Eye (tissue), 1 donor: Measurements from ENCODE around the gene MVD.

Experiments
- DNase-seq: peaks from one replicate; pipeline ENCODE4 v3.0.0-alpha.2; 2015

Gene MVD

DNA sequence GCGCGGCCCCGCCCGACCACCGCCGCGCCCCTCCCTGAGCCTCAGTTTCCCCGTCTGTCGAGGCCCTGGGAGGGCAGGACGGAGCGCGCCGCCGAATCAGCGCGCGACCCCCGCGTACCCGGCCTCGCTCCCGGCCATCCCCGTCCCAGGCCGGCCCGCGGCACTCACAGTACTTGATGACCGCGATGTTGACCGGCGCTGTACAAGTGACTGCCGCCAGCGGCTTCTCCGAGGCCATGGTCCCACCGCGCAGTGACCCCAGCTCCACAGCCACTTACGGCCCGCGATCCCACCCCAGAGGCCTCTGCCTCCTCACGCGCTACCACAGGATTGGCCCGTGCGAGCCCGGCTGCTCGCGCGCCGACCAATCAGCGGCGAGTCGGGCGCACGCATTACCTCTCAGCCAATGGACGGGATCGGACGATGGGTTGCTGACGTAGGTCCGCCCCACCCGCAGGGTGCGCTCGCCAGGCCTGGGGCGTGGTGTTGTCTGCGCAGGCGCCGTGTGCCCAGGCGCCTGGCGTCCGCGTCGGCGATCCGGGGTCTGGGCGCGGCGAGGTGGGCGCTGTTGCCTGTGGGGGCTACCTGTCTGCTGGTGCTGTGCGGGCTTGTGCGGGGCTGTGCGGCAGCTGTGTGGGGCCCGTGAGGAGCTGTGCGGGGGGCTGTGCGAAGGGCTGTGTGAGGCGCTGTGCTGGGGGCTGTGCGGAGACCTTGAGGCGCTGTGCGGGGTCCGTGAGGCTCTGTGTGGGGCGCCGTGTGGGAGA, at the start of gene MVD:
TSS of gene MVD (minus strand) at position 249 of the 764 bp plus-strand sequence. CDS start at position 238, 11 bp downstream.
- DNase-seq, result peak; percentile 99

GRCh38 chr16:88712362-88712979, 49.6 kb upstream of the MVD start:
- DNase-seq, result no peak

- no peak for DNase-seq
Measured at GRCh38 chr16:88711750-88712340, 49.0 kb upstream of the MVD start.

GRCh38 chr16:88710556-88710955, 47.7 kb upstream of the MVD start:
- DNase-seq, result no peak

GRCh38 chr16:88706965-88707826, 44.3 kb upstream of the MVD start:
- DNase-seq, result no peak

- DNase-seq, result peak; percentile 95
Measured at GRCh38 chr16:88706229-88706964, 43.5 kb upstream of the MVD start, which contains the start of the genes CTU2 and RNF166. Gene CTU2, plus strand, starts transcription at chr16:88706503. Its CDS starts 28 bp downstream, at chr16:88706531. Gene RNF166, minus strand, starts transcription at chr16:88706408. Its CDS starts 83 bp downstream, at chr16:88706325.

DNA sequence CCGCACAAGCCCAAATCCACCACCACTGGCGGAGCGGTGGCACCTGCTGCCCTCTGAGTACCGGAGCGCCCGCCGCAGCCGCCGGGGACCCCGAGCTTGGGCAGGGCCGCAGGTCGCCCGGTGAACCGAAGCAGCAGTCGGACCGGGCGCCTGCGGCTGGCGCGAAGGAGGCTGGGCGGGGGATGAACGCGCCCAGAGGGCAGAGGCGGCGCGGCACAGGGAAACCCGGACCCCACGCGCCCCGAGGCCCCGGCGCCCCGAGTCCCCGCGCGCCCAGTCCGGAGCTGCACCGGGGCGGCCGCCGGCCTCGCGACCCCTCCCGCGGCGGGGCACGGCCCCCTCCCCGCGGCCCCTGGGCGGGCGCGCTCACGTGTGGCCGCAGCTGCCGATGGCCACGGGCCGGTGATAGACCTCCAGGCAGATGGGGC, 42.9 kb upstream of the MVD start:
- DNase-seq, result no peak

- peak; percentile 32 for DNase-seq
Measured at GRCh38 chr16:88705076-88705684, 42.3 kb upstream of the MVD start.

GRCh38 chr16:88703486-88704309, 40.8 kb upstream of the MVD start:
- no peak for DNase-seq

DNA sequence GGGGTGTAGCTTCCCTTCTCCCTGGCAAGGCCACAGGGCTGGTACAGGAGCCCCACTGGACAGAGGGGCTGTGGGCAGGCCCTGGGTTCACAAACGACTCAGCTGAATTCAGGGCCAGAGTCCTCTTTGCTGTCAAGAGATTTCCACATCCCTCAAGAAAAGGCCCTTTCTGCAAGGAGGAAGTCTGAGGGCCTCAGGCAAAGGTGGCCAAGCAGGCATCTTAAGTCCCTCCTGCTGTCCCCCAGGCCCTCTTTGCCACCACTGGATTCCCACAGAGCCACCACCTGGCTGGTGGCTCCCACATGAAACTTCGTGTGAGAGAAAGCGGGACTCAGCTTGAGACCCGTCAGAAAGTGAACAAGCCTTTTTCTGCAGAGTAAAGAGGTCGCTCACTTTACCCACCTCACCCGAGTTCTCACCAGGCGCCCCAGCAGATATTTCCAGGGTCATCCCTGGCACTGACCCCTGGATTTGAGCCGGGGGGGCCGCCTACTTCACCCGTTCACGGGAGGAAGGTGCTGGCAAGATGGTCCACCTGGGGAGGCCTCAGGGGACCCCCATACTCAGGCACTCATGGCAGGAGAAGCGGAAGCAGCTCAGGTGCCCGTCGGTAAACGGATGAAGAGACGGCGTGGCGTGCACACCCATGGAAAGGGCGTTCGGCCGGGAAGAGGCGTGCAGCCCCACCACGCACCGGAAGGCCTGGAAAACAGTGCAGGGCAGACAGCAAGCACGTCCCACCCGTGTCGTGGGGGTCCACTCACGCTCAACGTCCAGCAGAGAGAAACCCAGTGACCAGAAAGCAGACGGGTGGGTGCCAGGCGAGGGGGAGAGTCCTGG, 39.7 kb upstream of the MVD start:
- DNase-seq, result no peak

- no peak for DNase-seq
Measured at GRCh38 chr16:88701581-88702370, 38.9 kb upstream of the MVD start.

DNA sequence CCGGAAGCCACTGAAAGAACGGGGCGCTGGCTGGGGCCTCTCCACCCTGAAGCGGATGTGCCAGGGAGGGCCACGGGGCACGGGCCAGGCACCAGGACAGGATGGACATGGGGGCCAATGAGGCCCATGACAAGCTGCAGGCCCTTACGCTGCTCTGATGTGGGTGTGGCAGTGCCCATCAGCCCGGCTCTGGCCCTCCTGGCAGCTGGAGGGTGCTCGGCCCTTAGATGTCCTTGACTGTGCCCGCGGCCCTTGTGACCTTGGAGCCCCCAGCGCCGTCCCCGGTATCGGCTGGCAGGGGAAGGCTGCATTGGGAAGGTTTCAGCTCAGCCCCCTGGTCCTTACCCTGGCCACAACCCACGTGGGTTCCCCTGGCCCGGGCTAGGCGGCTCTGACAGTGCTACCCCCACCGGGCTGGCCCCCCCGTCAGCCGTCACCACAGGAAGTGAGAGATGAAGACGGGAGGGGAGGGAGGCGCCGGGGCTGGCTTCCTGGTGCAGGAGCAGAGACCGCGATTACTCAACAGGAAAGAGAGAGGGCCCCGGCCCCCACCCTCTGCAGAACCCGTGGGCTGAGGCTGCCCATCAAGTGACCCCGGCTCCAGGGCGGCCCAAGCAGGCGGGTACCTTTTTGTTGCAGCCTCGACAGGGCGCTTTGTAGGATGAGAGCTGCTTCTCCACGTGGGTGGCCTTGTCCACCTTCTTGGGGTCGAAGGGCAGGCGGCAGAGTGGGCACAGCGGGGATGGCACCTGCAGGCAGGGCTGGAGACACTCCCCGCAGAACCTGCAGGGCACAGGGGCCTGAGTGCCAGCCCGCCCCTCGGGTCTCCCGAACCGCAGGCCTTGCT, 38.0 kb upstream of the MVD start:
- DNase-seq, result no peak

DNA sequence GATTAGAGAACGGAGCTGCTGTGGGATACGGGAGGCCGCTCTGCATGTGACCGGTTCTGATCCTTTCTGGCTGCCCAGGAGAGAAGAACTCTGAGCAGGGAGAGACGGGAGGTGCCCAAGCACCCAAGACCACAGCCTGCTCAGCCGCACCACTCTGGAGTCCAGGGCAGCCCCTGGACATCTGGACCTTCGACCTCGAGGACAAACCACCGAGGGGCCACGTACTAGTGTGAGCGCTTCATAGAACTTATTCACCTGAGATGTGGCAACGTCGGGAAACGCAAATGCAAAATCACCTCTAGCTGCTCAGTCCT, 37.4 kb upstream of the MVD start:
- no peak for DNase-seq

DNA sequence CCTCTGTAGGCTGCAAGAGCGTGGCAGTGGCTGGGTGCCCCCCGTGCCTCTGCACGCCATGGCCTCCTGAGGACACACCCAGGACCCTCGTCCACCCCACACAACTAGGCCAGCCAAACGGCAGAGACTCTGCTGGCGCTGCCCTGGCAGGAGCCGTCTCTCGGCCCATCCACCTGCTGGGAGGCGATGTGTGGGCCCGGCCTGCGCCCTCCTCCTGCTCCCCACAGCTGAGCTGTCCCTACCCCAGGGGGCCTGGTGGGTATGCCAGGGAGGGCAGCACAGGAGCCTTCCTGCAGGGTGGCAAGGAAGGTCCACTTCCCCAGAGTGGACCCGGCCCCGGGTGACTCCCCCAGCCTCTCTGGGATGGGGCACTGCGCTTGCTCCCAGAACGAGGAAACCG, 36.3 kb upstream of the MVD start:
- no peak for DNase-seq

DNA sequence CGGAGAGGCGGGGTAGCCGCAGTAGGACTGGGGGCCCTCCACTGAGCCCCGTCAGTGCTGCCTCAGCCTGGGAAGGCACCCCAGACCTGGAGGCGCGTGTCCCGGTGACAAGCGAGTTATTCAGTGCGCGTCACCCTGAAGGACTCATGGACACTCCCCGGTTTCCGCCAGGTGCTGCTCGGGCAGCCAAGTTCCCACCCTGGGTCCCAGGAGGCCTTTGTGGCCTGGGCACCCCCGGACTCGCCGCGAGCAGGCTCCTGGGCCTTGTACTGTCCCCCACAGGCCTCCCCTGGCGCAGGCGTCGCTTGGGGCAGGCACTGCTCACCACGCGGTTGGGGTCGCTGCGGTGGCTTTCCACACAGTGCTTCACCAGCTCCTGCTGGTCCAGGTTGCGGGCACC, 35.8 kb upstream of the MVD start:
- no peak for DNase-seq

DNA sequence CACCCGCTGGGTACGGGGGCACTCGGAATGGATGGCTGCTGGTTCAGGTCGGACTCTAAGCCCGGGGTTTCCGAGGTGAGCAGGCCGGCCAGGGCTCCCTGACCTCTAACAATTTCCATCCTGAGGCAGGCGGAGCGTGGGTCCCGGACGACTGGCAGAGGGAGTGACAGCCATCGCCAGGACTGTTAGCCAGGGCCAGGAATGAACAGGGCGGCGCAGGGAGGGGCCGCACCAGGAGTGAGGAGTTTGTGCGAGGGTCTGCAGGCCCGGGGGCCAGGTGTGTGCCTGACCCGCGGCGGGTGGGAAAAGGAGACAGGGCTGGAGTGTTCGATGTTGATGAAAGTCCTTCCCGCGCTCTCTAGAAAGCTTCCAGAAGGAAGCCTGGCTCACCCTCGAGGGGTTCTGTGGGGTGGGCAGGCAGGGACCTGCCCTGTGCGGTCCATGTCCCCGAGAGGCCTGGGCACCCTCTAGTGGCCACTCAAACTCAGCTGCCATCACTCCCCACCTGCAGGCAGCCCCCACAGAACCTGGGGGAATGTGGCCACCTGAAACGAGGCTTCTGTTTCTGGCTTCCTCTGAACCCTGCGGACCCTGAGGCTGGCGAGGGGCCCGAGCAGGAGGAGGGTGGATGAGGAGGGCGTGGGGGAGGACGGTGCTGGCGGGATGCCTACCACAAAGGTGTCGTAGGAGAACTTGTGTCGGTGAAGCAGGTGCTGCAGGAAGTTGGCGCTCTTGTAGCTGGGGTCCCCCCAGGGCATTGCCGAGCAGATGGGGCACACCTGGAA, 35.1 kb upstream of the MVD start:
- DNase-seq, result no peak

DNA sequence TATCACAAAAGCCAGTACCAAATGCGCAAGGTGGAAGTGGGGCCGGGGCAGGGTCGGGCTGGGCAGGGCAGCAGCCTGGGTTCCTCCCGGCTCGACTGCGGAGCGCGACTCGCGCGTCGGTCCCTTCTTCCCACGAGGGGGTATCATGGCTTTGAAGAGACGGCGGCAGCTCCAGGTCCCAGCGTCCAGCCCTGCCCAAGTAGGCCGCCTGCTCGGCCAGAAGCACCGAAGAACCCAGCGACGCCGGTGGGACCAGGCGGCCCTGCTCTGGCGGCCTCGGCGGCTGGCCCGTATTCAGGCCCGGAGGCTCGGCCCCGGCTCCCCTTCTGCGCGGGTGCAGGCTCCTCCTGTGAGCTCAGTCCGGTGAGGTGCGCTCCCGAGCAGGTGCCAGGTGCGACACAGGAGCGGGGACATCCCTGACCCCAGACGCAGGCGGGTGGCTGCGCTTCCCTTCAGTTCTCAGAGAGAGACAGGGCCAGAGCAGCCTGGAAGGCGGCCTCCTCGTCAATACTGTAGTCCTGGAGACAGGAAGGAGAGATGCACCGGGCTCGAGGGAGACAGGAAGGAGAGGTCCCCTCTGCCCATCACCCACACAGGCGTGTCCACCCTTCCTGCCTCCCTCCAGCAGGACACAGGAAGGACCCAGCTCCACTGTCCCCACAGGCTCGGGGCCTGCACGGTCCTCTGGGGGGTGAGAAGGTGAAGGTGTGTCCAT, 34.4 kb upstream of the MVD start:
- no peak for DNase-seq
